Measurements from ENCODE around the gene TNNT3. TPM values are rescaled to one million over a fixed set of nuclear protein-coding genes. Genes with fewer than 3 reads are reported as not detected.

Gene TNNT3
- total RNA-seq, 1 experiment from 2014 or later, result 0.71 TPM

GRCh38 chr11:1967641-1968225, 48.2 kb downstream of the TNNT3 start:
- Histone ChIP-seq H3K4me1 (ENCODE audit: control insufficient read depth in 1 of 2, insufficient read depth in 2 of 2, low read length in 2 of 2) (no peaks in the 10 kb centered on the region), H3K27me3 (ENCODE audit: insufficient read depth, low read length) (no peaks in the 10 kb centered on the region), H3K9ac (ENCODE audit: low read length) (no peak overlapping the region), H4K20me1 (ENCODE audit: insufficient read depth) (no peaks in the 10 kb centered on the region), H3K27ac (ENCODE audit: low read depth, low read length) (no peak overlapping the region), H3K36me3 (ENCODE audit: control insufficient read depth in 1 of 2, insufficient read depth in 2 of 2, low read length in 2 of 2) (no peaks in the 10 kb centered on the region), H3K4me2 (ENCODE audit: low read length) (no peak overlapping the region), H2AFZ (ENCODE audit: low read depth, low read length, poor library complexity, severe bottlenecking) (no peak overlapping the region), H3K4me3 (replicated peaks in 1 of 2; ENCODE audit: low read depth in 1 of 2, low read length in 2 of 2) (no peak overlapping the region), H3K79me2 (ENCODE audit: insufficient read depth, low read length) (no peaks in the 10 kb centered on the region), H3K9me2 (ENCODE audit: insufficient read depth) (no peaks in the 10 kb centered on the region), H3K9me3 (ENCODE audit: control insufficient read depth in 1 of 2, insufficient read depth in 1 of 2, low read depth in 1 of 2, low read length in 2 of 2) (no peaks in the 10 kb centered on the region)
- POLR2A ChIA-PET, result no interaction called here
- intact Hi-C loops (cut with micrococcal nuclease), result no loop called here
- DNase-seq (ENCODE audit: low read depth, low spot score), result no peak
- ATAC-seq, result no peak
- RAD21 ChIA-PET (ENCODE audit: low non-redundant PET in 1 of 2, low total read pairs in 2 of 2, uncharacterized antibody in 2 of 2, unreplicated experiment in 2 of 2), result no interaction called here
- TF ChIP-seq EZH2phosphoT487 (IDR thresholded peaks at IDR 0.05; ENCODE audit: borderline replicate concordance) (no peak), SRF (IDR thresholded peaks at IDR 0.05; ENCODE audit: low read depth) (no peak), YY1 (IDR thresholded peaks at IDR 0.05; ENCODE audit: extremely low read depth, insufficient replicate concordance, low read depth, low read length) (no peak), SP1 (IDR thresholded peaks at IDR 0.05; ENCODE audit: low read depth) (no peak), CBX3 (IDR thresholded peaks at IDR 0.05; ENCODE audit: low read depth) (no peak), POLR2A (IDR thresholded peaks at IDR 0.05; ENCODE audit: borderline replicate concordance, extremely low read depth, insufficient read depth, insufficient read length) (no peak), TCF7L2 (IDR thresholded peaks at IDR 0.05; ENCODE audit: borderline replicate concordance, extremely low read depth, insufficient read depth, insufficient read length) (no peak), ZFX (IDR thresholded peaks at IDR 0.05) (no peak), POLR2AphosphoS5 (IDR thresholded peaks at IDR 0.05; ENCODE audit: low read depth, low read length) (no peak), CTCF (IDR thresholded peaks at IDR 0.05 in 2 of 3, conservative IDR thresholded peaks at IDR 0.05 in 1 of 3; ENCODE audit: borderline replicate concordance in 1 of 3, insufficient read depth in 1 of 3, low read depth in 2 of 3, low read length in 2 of 3) (no peak), JUND (IDR thresholded peaks at IDR 0.05) (no peak)
- TF ChIP-seq, protein P1, sequence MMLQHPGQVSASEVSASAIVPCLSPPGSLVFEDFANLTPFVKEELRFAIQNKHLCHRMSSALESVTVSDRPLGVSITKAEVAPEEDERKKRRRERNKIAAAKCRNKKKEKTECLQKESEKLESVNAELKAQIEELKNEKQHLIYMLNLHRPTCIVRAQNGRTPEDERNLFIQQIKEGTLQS (IDR thresholded peaks at IDR 0.05), result no peak
- TF ChIP-seq, protein P2, sequence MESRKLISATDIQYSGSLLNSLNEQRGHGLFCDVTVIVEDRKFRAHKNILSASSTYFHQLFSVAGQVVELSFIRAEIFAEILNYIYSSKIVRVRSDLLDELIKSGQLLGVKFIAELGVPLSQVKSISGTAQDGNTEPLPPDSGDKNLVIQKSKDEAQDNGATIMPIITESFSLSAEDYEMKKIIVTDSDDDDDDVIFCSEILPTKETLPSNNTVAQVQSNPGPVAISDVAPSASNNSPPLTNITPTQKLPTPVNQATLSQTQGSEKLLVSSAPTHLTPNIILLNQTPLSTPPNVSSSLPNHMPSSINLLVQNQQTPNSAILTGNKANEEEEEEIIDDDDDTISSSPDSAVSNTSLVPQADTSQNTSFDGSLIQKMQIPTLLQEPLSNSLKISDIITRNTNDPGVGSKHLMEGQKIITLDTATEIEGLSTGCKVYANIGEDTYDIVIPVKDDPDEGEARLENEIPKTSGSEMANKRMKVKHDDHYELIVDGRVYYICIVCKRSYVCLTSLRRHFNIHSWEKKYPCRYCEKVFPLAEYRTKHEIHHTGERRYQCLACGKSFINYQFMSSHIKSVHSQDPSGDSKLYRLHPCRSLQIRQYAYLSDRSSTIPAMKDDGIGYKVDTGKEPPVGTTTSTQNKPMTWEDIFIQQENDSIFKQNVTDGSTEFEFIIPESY (IDR thresholded peaks at IDR 0.05; ENCODE audit: extremely low read depth, insufficient replicate concordance, low read length), result no peak
- TF ChIP-seq, protein P3, sequence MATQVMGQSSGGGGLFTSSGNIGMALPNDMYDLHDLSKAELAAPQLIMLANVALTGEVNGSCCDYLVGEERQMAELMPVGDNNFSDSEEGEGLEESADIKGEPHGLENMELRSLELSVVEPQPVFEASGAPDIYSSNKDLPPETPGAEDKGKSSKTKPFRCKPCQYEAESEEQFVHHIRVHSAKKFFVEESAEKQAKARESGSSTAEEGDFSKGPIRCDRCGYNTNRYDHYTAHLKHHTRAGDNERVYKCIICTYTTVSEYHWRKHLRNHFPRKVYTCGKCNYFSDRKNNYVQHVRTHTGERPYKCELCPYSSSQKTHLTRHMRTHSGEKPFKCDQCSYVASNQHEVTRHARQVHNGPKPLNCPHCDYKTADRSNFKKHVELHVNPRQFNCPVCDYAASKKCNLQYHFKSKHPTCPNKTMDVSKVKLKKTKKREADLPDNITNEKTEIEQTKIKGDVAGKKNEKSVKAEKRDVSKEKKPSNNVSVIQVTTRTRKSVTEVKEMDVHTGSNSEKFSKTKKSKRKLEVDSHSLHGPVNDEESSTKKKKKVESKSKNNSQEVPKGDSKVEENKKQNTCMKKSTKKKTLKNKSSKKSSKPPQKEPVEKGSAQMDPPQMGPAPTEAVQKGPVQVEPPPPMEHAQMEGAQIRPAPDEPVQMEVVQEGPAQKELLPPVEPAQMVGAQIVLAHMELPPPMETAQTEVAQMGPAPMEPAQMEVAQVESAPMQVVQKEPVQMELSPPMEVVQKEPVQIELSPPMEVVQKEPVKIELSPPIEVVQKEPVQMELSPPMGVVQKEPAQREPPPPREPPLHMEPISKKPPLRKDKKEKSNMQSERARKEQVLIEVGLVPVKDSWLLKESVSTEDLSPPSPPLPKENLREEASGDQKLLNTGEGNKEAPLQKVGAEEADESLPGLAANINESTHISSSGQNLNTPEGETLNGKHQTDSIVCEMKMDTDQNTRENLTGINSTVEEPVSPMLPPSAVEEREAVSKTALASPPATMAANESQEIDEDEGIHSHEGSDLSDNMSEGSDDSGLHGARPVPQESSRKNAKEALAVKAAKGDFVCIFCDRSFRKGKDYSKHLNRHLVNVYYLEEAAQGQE (IDR thresholded peaks at IDR 0.05; ENCODE audit: low read depth), result no peak
- BruUV-seq (replicated peaks), result no TSS peak
- CTCF ChIA-PET, result no interaction called here
